ENCODE results near the gene B3GNT8. TPM values are rescaled to one million over a fixed set of nuclear protein-coding genes. Genes with fewer than 3 reads are reported as not detected.
A peak's percentile ranks its signal among the peaks of the same experiment; 100 is the strongest.
"Not testable (repeated sequence)": the region's sequence is repeated elsewhere in the genome, so short reads cannot be mapped to it uniquely, and the experiment has no call there.

The B3GNT8 gene, protein sequence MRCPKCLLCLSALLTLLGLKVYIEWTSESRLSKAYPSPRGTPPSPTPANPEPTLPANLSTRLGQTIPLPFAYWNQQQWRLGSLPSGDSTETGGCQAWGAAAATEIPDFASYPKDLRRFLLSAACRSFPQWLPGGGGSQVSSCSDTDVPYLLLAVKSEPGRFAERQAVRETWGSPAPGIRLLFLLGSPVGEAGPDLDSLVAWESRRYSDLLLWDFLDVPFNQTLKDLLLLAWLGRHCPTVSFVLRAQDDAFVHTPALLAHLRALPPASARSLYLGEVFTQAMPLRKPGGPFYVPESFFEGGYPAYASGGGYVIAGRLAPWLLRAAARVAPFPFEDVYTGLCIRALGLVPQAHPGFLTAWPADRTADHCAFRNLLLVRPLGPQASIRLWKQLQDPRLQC
- total RNA-seq, result 1 to 10 TPM in 1 of 2 donors, not detected in 1; 1.1 TPM

DNA sequence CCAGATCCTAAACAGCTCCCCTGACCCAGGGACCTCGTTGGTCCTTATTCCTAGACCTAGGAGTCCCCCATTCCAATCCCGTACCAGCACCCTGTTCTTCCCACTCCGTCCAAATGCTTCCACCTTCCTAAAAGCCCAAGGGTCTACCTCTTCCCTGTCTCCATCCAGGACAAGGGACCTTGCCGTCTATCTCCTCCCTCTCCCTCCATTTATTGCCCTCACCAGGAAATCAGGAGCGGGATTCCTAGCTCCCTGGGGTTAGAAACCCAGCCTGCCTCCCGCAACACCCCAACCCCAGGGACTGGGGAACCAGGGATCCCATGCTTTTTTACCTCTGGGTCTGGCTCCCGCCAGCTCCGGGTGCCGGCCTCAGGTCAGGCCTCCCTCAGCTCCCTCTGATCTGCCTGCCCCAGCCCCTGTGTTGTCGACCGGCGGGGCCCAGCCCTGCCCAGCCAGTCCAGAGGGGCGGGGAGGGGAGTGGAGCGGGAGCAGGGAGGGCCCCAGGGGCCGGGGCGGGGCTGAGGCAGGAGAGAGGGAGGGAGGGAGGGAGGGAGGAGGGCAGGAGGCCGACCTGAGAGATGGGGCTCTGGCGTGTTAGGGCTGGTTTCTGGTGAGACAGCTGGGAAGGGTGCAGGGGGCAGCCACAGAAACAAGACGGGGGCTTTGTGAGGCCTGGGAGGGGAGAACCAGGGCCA, at the start of gene B3GNT8:
TSS of gene B3GNT8 (minus strand) at position 423 of the 695 bp plus-strand sequence. CDS start 596 bp downstream, outside the sequence.
- DNase-seq (peak; percentile 44 to 50), ATAC-seq (replicated peaks in 1 of 2) (peak; percentile 70)
- H3K27ac Mint-ChIP-seq, result peak within 1 kb of the TSS; percentile 92
- H3K4me3 Mint-ChIP-seq, result peak within 1 kb of the TSS; percentile 79 to 95
- H3K9me3 Mint-ChIP-seq, result no peaks in the 10 kb centered on the region
- H3K4me1 Mint-ChIP-seq (ENCODE audit: low read depth), result peaks cover 24% of the 10 kb centered on the region
- no peaks in the 10 kb centered on the region for H3K27me3 Mint-ChIP-seq (ENCODE audit: low read depth)
- peaks cover 0 to 10% of the 10 kb centered on the region in 2 donors for H3K36me3 Mint-ChIP-seq (ENCODE audit: insufficient read depth in 2 of 2)

DNA sequence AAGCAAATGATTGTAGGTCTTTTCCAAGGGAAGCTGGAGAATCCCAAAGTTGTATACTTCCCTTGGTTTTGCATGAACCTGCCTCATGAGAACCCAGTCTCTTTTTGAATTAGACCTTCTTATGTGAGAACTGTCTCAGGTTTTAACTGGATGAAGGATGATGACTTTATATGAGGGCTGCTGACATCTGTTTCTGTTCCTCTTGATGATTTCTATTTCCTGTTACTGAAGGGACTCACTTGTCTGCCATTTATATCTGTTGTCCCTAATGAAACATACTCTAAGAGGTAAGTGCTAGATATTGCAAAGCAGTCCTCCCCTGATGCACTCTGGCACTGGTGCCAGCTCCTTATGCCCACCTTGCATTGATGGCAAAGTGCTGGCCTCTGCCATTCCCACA, 49.4 kb upstream of the B3GNT8 start:
- no peaks in the 10 kb centered on the region for H3K4me1 Mint-ChIP-seq (ENCODE audit: low read depth)
- peaks cover 48% of the 10 kb centered on the region for H3K27me3 Mint-ChIP-seq (ENCODE audit: low read depth)
- H3K4me3 Mint-ChIP-seq, result no peak overlapping the region
- no peak overlapping the region for H3K27ac Mint-ChIP-seq
- no peaks in the 10 kb centered on the region for H3K9me3 Mint-ChIP-seq
- H3K36me3 Mint-ChIP-seq (ENCODE audit: insufficient read depth in 2 of 2), result no peaks in the 10 kb centered on the region
- ATAC-seq (replicated peaks in 1 of 2) (no peak), DNase-seq (no peak)

DNA sequence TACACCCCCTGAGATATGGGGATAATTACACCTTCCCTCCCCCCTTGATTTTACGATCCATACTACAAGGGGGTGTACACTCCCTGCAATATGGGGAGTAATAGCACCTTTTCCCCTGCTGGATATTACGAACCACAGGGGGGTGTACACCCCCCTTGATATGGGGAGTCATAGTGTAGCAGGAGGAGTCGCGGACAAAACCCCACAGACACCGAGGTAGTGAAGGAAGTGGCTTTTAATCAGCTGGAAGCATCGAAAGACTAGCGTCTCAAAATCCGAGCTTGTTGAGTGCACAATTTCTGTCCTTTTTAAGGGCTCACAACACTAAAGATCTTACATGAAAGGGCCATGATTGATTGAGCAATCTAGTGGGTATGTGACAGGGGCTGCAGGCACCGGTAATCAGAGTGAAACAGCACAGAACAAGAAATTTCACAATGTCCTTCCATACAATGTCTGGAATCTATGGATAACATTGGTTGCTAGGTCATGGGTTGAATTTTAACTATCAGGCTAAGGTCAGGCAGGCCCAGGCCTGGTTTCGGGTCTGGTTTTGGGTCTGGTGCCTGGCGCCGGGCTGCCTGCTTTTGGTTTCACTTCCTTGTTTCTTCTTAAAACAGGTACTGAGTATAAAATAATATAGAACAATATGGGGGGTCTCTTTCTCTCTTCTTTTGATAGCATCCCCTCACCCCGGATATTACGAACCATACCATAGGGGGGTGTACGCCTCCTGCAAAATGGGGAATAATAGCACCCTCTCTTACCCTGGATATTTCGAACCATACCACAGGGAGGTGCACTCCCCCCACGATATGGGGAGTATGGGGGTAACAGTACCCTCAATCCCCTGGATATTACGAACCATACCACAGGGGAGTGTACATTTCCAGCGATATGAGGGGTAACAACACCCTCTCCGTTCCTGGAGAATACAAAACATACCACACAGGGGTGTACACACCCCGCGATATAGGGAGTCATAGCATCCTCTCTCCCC, 36.4 kb upstream of the B3GNT8 start:
- Mint-ChIP-seq H3K4me3 (peak overlapping the region; percentile 36 to 47), H3K27me3 (ENCODE audit: low read depth) (peaks cover 31% of the 10 kb centered on the region)
- DNase-seq; H3K4me1 Mint-ChIP-seq (ENCODE audit: low read depth); H3K9me3 Mint-ChIP-seq; H3K36me3 Mint-ChIP-seq (ENCODE audit: insufficient read depth in 2 of 2); H3K27ac Mint-ChIP-seq: not testable (repeated sequence)
- ATAC-seq (replicated peaks in 1 of 2), result peak in 1 of 2 donors; percentile 36

DNA sequence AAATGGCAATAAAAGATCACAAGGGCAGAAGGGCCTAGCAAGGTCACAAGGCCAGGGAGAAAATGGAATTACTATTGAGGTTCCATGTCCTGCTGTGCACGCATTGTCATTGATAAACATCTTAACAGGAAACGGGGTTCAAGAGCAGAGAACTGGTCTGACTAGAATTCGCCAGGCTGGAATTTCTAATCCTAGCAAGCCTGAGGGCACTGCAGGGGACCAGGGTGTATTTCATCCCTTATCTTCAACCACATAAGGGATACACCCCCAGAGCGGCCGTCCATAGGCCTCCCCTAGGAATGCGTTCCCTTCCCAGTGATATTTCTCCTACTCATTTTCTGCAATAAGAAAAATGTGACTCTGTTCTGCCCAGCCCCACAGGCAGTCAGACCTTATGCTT, 35.3 kb upstream of the B3GNT8 start:
- Mint-ChIP-seq H3K27me3 (ENCODE audit: low read depth) (peaks cover 21% of the 10 kb centered on the region), H3K4me3 (no peak overlapping the region), H3K27ac (no peak overlapping the region), H3K9me3 (no peaks in the 10 kb centered on the region), H3K4me1 (ENCODE audit: low read depth) (peaks cover 15% of the 10 kb centered on the region), H3K36me3 (ENCODE audit: insufficient read depth in 2 of 2) (no peaks in the 10 kb centered on the region)
- DNase-seq (no peak), ATAC-seq (replicated peaks in 1 of 2) (no peak)

DNA sequence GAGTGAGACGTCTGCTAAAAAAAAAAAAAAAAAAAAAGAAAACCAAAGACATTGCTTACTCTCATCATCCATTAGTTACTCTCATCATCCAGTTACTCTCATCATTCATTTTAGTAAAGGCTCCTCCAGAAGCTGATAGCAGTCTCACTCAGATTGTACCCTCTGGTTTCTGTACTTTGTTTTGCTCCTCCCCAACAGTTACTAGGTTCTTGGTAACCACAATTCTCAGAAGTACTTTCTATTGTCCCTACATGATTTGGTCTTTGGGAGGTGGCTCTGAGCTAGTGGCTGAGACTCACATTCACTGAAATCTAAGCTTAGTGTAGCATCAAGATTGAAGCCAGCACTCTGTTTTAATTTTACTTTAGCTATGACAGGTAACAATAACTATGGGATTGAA, 30.1 kb upstream of the B3GNT8 start:
- peak in 1 of 2 donors; percentile 8 for DNase-seq

DNA sequence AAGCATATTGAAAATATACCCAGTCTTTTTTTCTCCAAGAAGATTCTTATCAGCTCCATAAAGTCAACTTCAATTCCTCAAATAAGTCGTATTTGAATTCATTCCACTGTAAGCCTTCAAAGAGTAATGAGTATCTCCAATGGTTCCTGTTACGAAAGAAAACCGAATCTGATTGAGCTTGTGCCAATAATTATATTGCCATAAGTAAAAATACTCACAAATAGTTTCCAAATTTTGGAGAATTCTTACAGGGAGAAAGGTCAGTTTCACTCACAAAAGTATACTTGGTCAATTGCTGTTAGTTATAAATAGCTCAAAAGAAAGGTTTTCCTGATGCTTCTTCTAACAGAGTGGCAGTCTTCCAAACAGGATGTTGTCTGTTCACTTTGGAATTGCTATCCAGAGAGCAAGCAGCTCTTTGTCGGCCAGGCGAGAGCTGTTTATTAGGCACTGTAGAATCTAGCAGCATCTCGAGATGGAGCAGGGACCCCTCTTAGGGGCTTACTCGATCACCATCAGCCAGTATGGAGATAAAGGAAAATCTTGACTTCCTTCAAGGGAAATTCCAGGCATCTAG, 29.3 kb upstream of the B3GNT8 start:
- Mint-ChIP-seq H3K4me1 (ENCODE audit: low read depth) (peaks cover 27% of the 10 kb centered on the region), H3K4me3 (no peak overlapping the region), H3K36me3 (ENCODE audit: insufficient read depth in 2 of 2) (no peaks in the 10 kb centered on the region), H3K9me3 (no peaks in the 10 kb centered on the region), H3K27ac (peak overlapping the region; percentile 3), H3K27me3 (ENCODE audit: low read depth) (no peaks in the 10 kb centered on the region)
- DNase-seq (no peak), ATAC-seq (replicated peaks in 1 of 2) (no peak)

More for the DNA sequence above, 30.1 kb upstream of the B3GNT8 start:
- peak; percentile 95 to 96 for ATAC-seq (replicated peaks in 1 of 2)
- no peaks in the 10 kb centered on the region for H3K36me3 Mint-ChIP-seq (ENCODE audit: insufficient read depth in 2 of 2)
- H3K4me1 Mint-ChIP-seq (ENCODE audit: low read depth), result peaks cover 27% of the 10 kb centered on the region
- peak overlapping the region in 1 of 2 donors; percentile 5 for H3K4me3 Mint-ChIP-seq
- H3K9me3 Mint-ChIP-seq, result no peaks in the 10 kb centered on the region
- H3K27me3 Mint-ChIP-seq (ENCODE audit: low read depth), result no peaks in the 10 kb centered on the region
- peak overlapping the region; percentile 0 for H3K27ac Mint-ChIP-seq

DNA sequence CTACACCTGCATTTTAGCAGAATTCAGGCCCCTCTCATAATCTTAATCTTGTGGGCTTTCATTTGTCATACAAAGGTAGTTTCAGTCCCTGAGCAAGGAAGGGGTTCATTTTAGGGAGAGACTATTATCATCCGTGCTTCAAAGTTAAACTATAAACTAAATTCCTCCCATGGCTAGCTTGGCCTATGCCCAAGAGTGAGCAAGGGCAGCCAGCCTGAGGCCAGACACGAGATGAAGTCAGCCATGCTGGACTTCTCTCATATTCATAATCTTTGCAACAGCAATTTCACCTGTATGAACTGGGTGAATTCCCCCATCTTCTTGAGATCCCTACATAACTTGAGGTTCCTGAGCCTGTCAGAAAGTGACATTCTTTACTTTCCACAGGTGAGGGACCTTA, 28.8 kb upstream of the B3GNT8 start:
- no peaks in the 10 kb centered on the region for H3K27me3 Mint-ChIP-seq (ENCODE audit: low read depth)
- no peak overlapping the region for H3K4me3 Mint-ChIP-seq
- H3K27ac Mint-ChIP-seq, result no peak overlapping the region
- ATAC-seq (replicated peaks in 1 of 2), result no peak
- no peaks in the 10 kb centered on the region for H3K9me3 Mint-ChIP-seq
- no peaks in the 10 kb centered on the region for H3K36me3 Mint-ChIP-seq (ENCODE audit: insufficient read depth in 2 of 2)
- no peak for DNase-seq
- peaks cover 27% of the 10 kb centered on the region for H3K4me1 Mint-ChIP-seq (ENCODE audit: low read depth)

DNA sequence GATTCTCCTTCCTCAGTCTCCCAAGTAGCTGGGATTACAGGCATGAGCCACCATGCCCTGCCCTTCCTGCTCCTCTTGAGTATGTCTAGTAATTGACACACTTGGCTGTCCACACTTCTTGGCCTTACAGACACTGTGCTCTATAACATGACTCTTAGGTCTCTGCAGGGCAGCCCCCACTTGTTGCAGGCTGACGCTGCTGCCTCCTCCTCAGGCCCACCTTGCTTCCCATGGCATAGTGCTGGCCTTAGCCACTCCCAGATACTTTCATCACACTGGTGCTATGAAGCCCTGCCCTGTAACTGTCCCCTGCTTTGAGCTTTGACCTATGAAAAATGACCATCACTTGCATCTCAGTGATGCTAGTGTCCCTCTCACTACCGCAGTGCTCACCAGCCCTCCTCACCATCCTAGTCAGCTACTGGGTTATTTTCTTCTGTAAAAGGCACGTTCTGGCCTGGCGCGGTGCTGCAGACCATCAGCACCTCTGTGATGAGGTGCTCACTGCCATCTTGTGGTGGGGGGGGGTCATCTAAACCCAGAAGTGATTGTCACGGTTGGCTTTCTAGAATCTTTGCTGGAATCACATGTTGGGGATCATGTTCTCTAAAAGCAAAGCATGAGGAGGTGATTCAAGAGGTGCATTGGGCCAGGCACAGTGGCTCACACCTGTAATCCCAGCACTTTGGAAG, 25.6 kb upstream of the B3GNT8 start:
- no peak for DNase-seq
- ATAC-seq (replicated peaks in 1 of 2), result no peak
- no peaks in the 10 kb centered on the region for H3K9me3 Mint-ChIP-seq
- H3K27me3 Mint-ChIP-seq (ENCODE audit: low read depth), result no peaks in the 10 kb centered on the region
- no peaks in the 10 kb centered on the region for H3K36me3 Mint-ChIP-seq (ENCODE audit: insufficient read depth in 2 of 2)
- no peak overlapping the region for H3K27ac Mint-ChIP-seq
- no peak overlapping the region for H3K4me3 Mint-ChIP-seq
- H3K4me1 Mint-ChIP-seq (ENCODE audit: low read depth), result peaks cover 38% of the 10 kb centered on the region

DNA sequence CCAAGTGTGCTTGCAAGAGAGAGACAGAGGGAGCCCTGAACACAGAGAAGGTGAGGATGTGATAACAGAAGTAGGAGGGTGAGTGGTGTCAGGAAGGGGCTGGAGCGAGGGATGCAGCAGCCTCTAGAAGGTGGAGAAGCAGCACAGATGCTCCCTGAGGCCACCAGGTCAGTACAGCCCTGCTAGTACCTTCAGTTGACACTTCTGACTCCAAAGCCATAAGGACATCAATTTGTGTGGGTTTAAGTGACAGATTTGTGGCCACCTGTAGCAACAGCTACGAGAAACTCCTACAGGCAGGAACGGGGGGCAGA, 22.6 kb upstream of the B3GNT8 start:
- Mint-ChIP-seq H3K36me3 (ENCODE audit: insufficient read depth in 2 of 2) (no peaks in the 10 kb centered on the region), H3K4me1 (ENCODE audit: low read depth) (peaks cover 20% of the 10 kb centered on the region), H3K27me3 (ENCODE audit: low read depth) (no peaks in the 10 kb centered on the region), H3K4me3 (peak overlapping the region; percentile 84 to 88), H3K27ac (no peak overlapping the region), H3K9me3 (no peaks in the 10 kb centered on the region)
- no peak for DNase-seq
- ATAC-seq (replicated peaks in 1 of 2), result peak; percentile 12 to 20

DNA sequence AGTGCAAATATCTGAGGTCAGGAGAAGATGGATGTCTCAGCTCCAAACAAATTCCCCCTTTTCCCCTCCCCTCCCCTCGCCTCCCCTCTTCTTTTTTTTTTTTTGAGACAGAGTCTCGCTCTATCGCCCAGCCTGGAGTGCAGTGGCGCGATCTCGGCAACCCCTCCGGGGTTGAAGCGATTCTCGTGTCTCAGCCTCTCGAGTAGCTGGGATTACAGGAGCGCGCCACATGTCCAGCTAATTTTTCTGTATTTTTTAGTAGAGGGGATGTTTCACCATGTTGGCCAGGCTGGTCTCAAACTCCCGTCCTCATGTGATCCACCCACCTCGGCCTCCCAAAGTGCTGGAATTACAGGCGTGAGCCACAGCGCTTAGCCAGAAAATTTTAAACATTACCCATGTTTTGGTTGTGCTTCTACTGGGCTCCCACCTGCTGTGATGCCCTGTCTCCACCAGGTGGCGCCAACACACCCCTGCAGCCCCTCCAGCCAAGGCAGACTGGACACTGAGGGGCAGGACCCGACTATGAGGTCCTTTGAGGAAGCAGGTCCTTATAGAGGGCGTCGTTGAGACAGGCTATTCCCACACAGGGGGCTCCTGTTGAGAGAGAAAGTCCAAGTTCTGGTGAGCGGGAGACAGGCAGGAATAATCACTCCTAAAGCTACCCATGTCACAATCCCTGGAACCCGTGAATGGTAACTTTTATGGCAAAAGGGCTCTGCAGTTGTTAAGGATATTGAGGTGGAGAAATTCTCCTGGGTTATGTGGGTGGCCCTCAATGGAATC, 22.1 kb upstream of the B3GNT8 start:
- Mint-ChIP-seq H3K27ac (no peak overlapping the region), H3K9me3 (no peaks in the 10 kb centered on the region), H3K4me3 (peak overlapping the region; percentile 84 to 88), H3K4me1 (ENCODE audit: low read depth) (peaks cover 20% of the 10 kb centered on the region), H3K27me3 (ENCODE audit: low read depth) (no peaks in the 10 kb centered on the region), H3K36me3 (ENCODE audit: insufficient read depth in 2 of 2) (no peaks in the 10 kb centered on the region)
- peak; percentile 92 to 94 for ATAC-seq (replicated peaks in 1 of 2)
- peak; percentile 75 to 84 for DNase-seq

DNA sequence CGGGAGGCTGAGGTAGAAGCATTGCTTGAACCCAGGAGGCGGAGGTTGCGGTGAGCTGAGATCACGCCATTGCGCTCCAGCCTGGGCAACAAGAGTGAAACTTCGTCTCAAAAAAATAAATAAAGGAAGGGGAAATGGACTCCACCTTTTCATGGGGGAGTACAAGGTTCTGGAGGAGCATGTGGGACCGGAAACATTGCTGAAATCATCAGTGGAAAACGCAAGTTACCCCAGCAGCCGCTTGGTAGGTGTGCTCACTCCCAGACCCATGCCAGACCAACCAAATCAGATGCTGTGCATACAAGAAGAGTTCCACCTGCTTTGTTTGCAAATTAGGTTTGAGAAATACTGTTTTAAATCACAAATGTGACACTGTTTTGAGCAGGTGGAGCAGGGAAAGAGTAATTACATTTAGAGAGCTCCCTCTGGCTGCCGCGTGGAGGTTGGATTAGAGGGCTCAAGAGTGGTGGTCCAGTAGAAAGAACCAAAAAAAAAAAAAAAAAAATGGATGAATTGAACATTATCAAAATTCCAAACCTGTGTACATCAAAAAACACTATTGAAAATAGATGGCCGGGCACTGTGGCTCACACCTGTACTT, 20.7 kb upstream of the B3GNT8 start:
- ATAC-seq (replicated peaks in 1 of 2) (no peak), DNase-seq (no peak)
- Mint-ChIP-seq H3K4me3 (no peak overlapping the region), H3K9me3 (no peaks in the 10 kb centered on the region), H3K27me3 (ENCODE audit: low read depth) (no peaks in the 10 kb centered on the region), H3K4me1 (ENCODE audit: low read depth) (peaks cover 20% of the 10 kb centered on the region), H3K27ac (no peak overlapping the region), H3K36me3 (ENCODE audit: insufficient read depth in 2 of 2) (no peaks in the 10 kb centered on the region)

Data from activated T-cell treated with anti-CD3 and anti-CD28 coated beads, Interleukin-2, amount 50 U/mL, for 72 hours (primary cell).